HEK293 (cell line): ENCODE data around the gene NAT14.

Source experiments
- CTCF ChIA-PET: fragments of 350-600 bp; formaldehyde crosslinking; extraction: SDS; loops from one replicate; lab custom pipeline; 2021; ENCODE audit warnings: antibody characterized with exemption; lab: Yijun Ruan, JAX
- POLR2A ChIA-PET: fragments of 300-600 bp; formaldehyde crosslinking; extraction: SDS; loops from one replicate; lab custom pipeline; 2020; ENCODE audit warnings: antibody characterized with exemption, inconsistent platforms; lab: Yijun Ruan, JAX
- H3K27ac ChIP-seq: fragments of 200-500 bp; sonication (Bioruptor generic); 2 replicates; pipeline ENCODE4 v1.5.1; 2014; ENCODE audit warnings: low read depth, low read length, control low read depth, inconsistent platforms; ENCODE audit errors: extremely low read depth
- H3K36me3 ChIP-seq, 2 experiments: fragments of 200-500 bp in 1 of 2; sonication (Bioruptor generic) in 1 of 2; 1 replicate in 1 of 2; 2 replicates in 1 of 2; pipeline ENCODE4 v1.5.1; 2014 to 2017; ENCODE audit warnings: inconsistent platforms in 2 of 2, low read length in 2 of 2; ENCODE audit not compliant: control insufficient read depth in 2 of 2, insufficient read depth in 1 of 2
- H3K4me1 ChIP-seq: fragments of 200-500 bp; sonication (Bioruptor generic); 2 replicates; pipeline ENCODE4 v1.5.1; 2014; ENCODE audit warnings: mild to moderate bottlenecking, low read length, inconsistent platforms; ENCODE audit not compliant: control insufficient read depth, insufficient read depth
- H3K4me3 ChIP-seq: 2 replicates; pipeline ENCODE4 v1.5.1; 2011; ENCODE audit warnings: low read depth, mild to moderate bottlenecking, control low read depth, low read length, moderate library complexity
- H3K9me3 ChIP-seq: fragments of 200-500 bp; sonication (Bioruptor generic); 2 replicates; pipeline ENCODE4 v1.5.1; 2014; ENCODE audit warnings: low read depth, low read length, inconsistent platforms; ENCODE audit not compliant: control insufficient read depth, insufficient read depth
- KLF8 ChIP-seq: fragments of 450-650 bp; formaldehyde crosslinking; IDR thresholded peaks from 2 replicates; pipeline ENCODE4 v1.5.1; 2016; ENCODE audit warnings: missing biosample characterization, missing genetic modification characterization
- MEIS1 ChIP-seq: sonication (generic); formaldehyde crosslinking; IDR thresholded peaks from 2 replicates; pipeline ENCODE4 v1.8.1; 2022; ENCODE audit warnings: missing genetic modification reagents, mild to moderate bottlenecking, borderline replicate concordance
- RBAK ChIP-seq: fragments of 450-650 bp; formaldehyde crosslinking; IDR thresholded peaks from 2 replicates; pipeline ENCODE4 v1.5.1; 2016; ENCODE audit warnings: missing biosample characterization, missing genetic modification characterization
- SCRT2 ChIP-seq: fragments of 450-650 bp; formaldehyde crosslinking; IDR thresholded peaks from 2 replicates; pipeline ENCODE4 v1.5.1; 2016; ENCODE audit warnings: missing biosample characterization, missing genetic modification characterization
- ZNF184 ChIP-seq: fragments of 450-650 bp; IDR thresholded peaks from 2 replicates; pipeline ENCODE4 v1.5.1; 2018; ENCODE audit warnings: missing biosample characterization, mild to moderate bottlenecking, missing genetic modification characterization
- ZNF214 ChIP-seq: fragments of 450-650 bp; formaldehyde crosslinking; IDR thresholded peaks from 2 replicates; pipeline ENCODE4 v1.5.1; 2017; ENCODE audit warnings: missing biosample characterization, mild to moderate bottlenecking, missing genetic modification characterization, borderline replicate concordance
- ZNF23 ChIP-seq: fragments of 450-650 bp; formaldehyde crosslinking; IDR thresholded peaks from 2 replicates; pipeline ENCODE4 v1.5.1; 2016; ENCODE audit warnings: missing biosample characterization, missing genetic modification characterization, borderline replicate concordance
- ZNF335 ChIP-seq: fragments of 450-650 bp; formaldehyde crosslinking; conservative IDR thresholded peaks from 2 replicates; pipeline ENCODE4 v1.5.1; 2016; ENCODE audit warnings: missing biosample characterization, missing genetic modification characterization
- ZNF366 ChIP-seq: fragments of 450-650 bp; formaldehyde crosslinking; conservative IDR thresholded peaks from 2 replicates; pipeline ENCODE4 v1.5.1; 2016; ENCODE audit warnings: missing biosample characterization, missing genetic modification characterization
- ZNF610 ChIP-seq: fragments of 450-650 bp; formaldehyde crosslinking; IDR thresholded peaks from 2 replicates; pipeline ENCODE4 v1.5.1; 2016; ENCODE audit warnings: missing biosample characterization, missing genetic modification characterization, borderline replicate concordance
- ZNF621 ChIP-seq: fragments of 450-650 bp; formaldehyde crosslinking; IDR thresholded peaks from 2 replicates; pipeline ENCODE4 v1.5.1; 2017; ENCODE audit warnings: missing biosample characterization, missing genetic modification characterization
- ZNF623 ChIP-seq: fragments of 450-650 bp; formaldehyde crosslinking; IDR thresholded peaks from 2 replicates; pipeline ENCODE4 v1.5.1; 2016; ENCODE audit warnings: missing biosample characterization, missing genetic modification characterization
- ZNF658 ChIP-seq: fragments of 450-650 bp; formaldehyde crosslinking; IDR thresholded peaks from 2 replicates; pipeline ENCODE4; 2016; ENCODE audit warnings: missing biosample characterization, missing genetic modification characterization
- ZNF707 ChIP-seq: fragments of 450-650 bp; formaldehyde crosslinking; IDR thresholded peaks from 2 replicates; pipeline ENCODE4 v1.5.1; 2016; ENCODE audit warnings: missing biosample characterization, missing genetic modification characterization
- ZNF768 ChIP-seq: fragments of 450-650 bp; formaldehyde crosslinking; IDR thresholded peaks from 2 replicates; pipeline ENCODE4 v1.5.1; 2018; ENCODE audit warnings: missing biosample characterization, mild to moderate bottlenecking, missing genetic modification characterization
- ZNF776 ChIP-seq: fragments of 450-650 bp; formaldehyde crosslinking; IDR thresholded peaks from 2 replicates; pipeline ENCODE4 v1.5.0; 2017; ENCODE audit warnings: missing biosample characterization, missing genetic modification characterization, borderline replicate concordance
- ZSCAN30 ChIP-seq: fragments of 450-650 bp; IDR thresholded peaks from 2 replicates; pipeline ENCODE4 v1.5.1; 2018; ENCODE audit warnings: missing biosample characterization, mild to moderate bottlenecking, missing genetic modification characterization, moderate library complexity
- TF ChIP-seq, protein P1 (sequence below): fragments of 450-650 bp; formaldehyde crosslinking; IDR thresholded peaks from 2 replicates; pipeline ENCODE4 v1.5.1; 2016; ENCODE audit warnings: missing biosample characterization, missing genetic modification characterization
- TF ChIP-seq, protein P2 (sequence below): IDR thresholded peaks from 2 replicates; pipeline ENCODE4 v1.6.1; 2011; ENCODE audit warnings: mild to moderate bottlenecking, low read depth, low read length, borderline replicate concordance
- TF ChIP-seq, protein P3 (sequence below): fragments of 450-650 bp; formaldehyde crosslinking; conservative IDR thresholded peaks from 2 replicates; pipeline ENCODE4 v1.5.1; 2016; ENCODE audit warnings: low read depth, missing biosample characterization, missing genetic modification characterization
- TF ChIP-seq, protein P4 (sequence below): fragments of 450-650 bp; formaldehyde crosslinking; IDR thresholded peaks from 2 replicates; pipeline ENCODE4 v1.5.1; 2016; ENCODE audit warnings: missing biosample characterization, missing genetic modification characterization
- TF ChIP-seq, protein P5 (sequence below): fragments of 450-650 bp; formaldehyde crosslinking; IDR thresholded peaks from 2 replicates; pipeline ENCODE4 v1.5.1; 2016; ENCODE audit warnings: missing biosample characterization, missing genetic modification characterization
- TF ChIP-seq, protein P6 (sequence below): fragments of 450-650 bp; formaldehyde crosslinking; IDR thresholded peaks from 2 replicates; pipeline ENCODE4 v1.5.1; 2016; ENCODE audit warnings: missing biosample characterization, missing genetic modification characterization

Gene NAT14

DNA sequence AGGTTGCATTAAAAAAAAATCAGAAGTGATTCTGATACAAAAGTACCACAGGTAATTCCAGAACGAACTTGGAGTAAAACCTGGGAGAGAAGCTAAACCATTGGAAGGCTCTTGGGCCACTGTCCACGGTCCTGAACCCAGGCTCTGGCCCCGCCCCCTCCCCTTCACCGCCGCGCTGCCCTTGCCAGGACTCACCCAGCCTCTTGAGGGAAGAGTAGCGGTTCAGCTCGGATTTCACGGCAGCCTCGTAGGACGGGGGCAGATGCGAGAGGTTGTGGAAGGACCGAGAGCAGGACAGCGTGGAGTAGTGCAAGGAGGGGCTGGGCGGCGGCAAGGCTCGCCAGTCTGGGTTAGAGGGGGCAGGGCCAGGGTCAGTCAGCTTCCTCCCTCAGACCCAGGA, 47.6 kb upstream of the NAT14 start (continued):
- TF ChIP-seq, protein P1, sequence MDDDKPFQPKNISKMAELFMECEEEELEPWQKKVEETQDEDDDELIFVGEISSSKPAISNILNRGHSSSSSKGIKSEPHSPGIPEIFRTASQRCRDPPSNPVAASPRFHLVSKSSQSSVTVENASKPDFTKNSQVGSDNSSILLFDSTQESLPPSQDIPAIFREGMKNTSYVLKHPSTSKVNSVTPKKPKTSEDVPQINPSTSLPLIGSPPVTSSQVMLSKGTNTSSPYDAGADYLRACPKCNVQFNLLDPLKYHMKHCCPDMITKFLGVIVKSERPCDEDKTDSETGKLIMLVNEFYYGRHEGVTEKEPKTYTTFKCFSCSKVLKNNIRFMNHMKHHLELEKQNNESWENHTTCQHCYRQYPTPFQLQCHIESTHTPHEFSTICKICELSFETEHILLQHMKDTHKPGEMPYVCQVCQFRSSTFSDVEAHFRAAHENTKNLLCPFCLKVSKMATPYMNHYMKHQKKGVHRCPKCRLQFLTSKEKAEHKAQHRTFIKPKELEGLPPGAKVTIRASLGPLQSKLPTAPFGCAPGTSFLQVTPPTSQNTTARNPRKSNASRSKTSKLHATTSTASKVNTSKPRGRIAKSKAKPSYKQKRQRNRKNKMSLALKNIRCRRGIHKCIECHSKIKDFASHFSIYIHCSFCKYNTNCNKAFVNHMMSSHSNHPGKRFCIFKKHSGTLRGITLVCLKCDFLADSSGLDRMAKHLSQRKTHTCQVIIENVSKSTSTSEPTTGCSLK (tag by site-specific recombination): no peak
- TF ChIP-seq ZNF214 (no peak), ZNF610 (tag by site-specific recombination) (no peak), ZNF335 (tag by site-specific recombination) (no peak)

DNA sequence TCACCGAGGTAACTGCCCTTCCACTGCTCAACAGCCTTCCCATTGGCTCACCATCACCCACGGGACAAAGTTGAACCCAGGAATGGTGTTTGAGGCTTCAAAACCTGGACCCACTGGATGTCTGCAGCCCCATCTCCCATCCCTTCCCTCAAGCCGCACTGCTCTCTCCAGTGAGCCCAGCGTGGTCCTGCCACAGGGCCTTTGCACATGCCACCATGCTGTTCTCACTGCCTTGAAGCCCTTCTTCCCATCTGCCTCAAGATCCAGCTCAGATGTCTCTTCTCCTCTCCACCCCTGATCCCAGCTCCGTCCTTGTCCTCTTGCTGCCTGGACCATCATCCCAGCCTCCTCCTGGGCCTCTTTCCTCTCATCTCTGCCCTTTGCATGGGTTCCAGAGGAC, 45.9 kb upstream of the NAT14 start:
- Histone ChIP-seq H3K9me3 (no peaks in the 10 kb centered on the region), H3K4me1 (peaks cover 3% of the 10 kb centered on the region; the same call in 1 of the 2 replicates), H3K4me3 (no peak overlapping the region), H3K36me3 (no peaks in the 10 kb centered on the region), H3K27ac (no peak overlapping the region)
- ChIA-PET CTCF (interaction anchor here (1.8 kb wide), 1 partner anchor 65 kb away, joined by 7 read pairs; no protein-coding TSS in a partner anchor), POLR2A (interaction anchor here (0.6 kb wide), 1 partner anchor 1377 kb away, joined by 5 read pairs; no protein-coding TSS in a partner anchor)
- TF ChIP-seq ZNF621 (tag by site-specific recombination): no peak
- TF ChIP-seq SCRT2 (tag by site-specific recombination): no peak
- TF ChIP-seq, protein P2, sequence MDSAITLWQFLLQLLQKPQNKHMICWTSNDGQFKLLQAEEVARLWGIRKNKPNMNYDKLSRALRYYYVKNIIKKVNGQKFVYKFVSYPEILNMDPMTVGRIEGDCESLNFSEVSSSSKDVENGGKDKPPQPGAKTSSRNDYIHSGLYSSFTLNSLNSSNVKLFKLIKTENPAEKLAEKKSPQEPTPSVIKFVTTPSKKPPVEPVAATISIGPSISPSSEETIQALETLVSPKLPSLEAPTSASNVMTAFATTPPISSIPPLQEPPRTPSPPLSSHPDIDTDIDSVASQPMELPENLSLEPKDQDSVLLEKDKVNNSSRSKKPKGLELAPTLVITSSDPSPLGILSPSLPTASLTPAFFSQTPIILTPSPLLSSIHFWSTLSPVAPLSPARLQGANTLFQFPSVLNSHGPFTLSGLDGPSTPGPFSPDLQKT: no peak
- no peak for TF ChIP-seq ZNF184 (tag by site-specific recombination)
- no peak for TF ChIP-seq ZNF23 (tag by site-specific recombination)
- TF ChIP-seq, protein P3, sequence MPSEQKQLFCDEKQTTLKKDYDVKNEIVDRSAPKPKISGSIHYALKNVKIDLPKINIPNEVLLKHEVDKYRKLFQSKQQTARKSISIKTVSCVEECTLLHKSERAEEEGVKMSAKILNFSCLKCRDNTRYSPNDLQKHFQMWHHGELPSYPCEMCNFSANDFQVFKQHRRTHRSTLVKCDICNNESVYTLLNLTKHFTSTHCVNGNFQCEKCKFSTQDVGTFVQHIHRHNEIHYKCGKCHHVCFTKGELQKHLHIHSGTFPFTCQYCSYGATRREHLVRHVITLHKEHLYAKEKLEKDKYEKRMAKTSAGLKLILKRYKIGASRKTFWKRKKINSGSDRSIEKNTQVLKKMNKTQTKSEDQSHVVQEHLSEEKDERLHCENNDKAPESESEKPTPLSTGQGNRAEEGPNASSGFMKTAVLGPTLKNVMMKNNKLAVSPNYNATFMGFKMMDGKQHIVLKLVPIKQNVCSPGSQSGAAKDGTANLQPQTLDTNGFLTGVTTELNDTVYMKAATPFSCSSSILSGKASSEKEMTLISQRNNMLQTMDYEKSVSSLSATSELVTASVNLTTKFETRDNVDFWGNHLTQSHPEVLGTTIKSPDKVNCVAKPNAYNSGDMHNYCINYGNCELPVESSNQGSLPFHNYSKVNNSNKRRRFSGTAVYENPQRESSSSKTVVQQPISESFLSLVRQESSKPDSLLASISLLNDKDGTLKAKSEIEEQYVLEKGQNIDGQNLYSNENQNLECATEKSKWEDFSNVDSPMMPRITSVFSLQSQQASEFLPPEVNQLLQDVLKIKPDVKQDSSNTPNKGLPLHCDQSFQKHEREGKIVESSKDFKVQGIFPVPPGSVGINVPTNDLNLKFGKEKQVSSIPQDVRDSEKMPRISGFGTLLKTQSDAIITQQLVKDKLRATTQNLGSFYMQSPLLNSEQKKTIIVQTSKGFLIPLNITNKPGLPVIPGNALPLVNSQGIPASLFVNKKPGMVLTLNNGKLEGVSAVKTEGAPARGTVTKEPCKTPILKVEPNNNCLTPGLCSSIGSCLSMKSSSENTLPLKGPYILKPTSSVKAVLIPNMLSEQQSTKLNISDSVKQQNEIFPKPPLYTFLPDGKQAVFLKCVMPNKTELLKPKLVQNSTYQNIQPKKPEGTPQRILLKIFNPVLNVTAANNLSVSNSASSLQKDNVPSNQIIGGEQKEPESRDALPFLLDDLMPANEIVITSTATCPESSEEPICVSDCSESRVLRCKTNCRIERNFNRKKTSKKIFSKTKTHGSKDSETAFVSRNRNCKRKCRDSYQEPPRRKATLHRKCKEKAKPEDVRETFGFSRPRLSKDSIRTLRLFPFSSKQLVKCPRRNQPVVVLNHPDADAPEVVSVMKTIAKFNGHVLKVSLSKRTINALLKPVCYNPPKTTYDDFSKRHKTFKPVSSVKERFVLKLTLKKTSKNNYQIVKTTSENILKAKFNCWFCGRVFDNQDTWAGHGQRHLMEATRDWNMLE (tag by site-specific recombination): no peak
- TF ChIP-seq, protein P4, sequence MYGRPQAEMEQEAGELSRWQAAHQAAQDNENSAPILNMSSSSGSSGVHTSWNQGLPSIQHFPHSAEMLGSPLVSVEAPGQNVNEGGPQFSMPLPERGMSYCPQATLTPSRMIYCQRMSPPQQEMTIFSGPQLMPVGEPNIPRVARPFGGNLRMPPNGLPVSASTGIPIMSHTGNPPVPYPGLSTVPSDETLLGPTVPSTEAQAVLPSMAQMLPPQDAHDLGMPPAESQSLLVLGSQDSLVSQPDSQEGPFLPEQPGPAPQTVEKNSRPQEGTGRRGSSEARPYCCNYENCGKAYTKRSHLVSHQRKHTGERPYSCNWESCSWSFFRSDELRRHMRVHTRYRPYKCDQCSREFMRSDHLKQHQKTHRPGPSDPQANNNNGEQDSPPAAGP (tag by site-specific recombination): no peak
- TF ChIP-seq KLF8: 0 out of 2 replicates have a peak, but pooled peaks have one; percentile 31
- peak; percentile 100 for TF ChIP-seq ZNF623 (tag by site-specific recombination)
- peak; percentile 7; the same call in 1 of the 2 replicates for TF ChIP-seq ZNF768 (tag by site-specific recombination)
- TF ChIP-seq ZNF707 (tag by site-specific recombination): no peak
- TF ChIP-seq, protein P5, sequence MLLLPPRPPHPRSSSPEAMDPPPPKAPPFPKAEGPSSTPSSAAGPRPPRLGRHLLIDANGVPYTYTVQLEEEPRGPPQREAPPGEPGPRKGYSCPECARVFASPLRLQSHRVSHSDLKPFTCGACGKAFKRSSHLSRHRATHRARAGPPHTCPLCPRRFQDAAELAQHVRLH: 0 out of 2 replicates have a peak, but pooled peaks have one; percentile 28
- TF ChIP-seq, protein P6, sequence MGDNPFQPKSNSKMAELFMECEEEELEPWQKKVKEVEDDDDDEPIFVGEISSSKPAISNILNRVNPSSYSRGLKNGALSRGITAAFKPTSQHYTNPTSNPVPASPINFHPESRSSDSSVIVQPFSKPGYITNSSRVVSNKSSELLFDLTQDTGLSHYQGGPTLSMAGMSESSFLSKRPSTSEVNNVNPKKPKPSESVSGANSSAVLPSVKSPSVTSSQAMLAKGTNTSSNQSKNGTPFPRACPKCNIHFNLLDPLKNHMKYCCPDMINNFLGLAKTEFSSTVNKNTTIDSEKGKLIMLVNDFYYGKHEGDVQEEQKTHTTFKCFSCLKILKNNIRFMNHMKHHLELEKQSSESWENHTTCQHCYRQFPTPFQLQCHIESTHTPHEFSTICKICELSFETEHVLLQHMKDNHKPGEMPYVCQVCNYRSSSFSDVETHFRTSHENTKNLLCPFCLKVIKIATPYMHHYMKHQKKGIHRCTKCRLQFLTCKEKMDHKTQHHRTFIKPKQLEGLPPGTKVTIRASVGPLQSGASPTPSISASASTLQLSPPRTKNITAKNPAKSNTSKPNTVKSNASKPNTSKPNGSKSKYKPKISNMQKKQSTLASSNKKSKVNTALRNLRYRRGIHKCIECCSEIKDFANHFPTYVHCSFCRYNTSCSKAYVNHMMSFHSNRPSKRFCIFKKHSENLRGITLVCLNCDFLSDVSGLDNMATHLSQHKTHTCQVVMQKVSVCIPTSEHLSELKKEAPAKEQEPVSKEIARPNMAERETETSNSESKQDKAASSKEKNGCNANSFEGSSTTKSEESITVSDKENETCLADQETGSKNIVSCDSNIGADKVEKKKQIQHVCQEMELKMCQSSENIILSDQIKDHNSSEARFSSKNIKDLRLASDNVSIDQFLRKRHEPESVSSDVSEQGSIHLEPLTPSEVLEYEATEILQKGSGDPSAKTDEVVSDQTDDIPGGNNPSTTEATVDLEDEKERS (tag by site-specific recombination): peak; percentile 58; the same call in 1 of the 2 replicates
- TF ChIP-seq ZSCAN30 (tag by site-specific recombination): no peak
- TF ChIP-seq MEIS1: no peak
- no peak for TF ChIP-seq ZNF610 (tag by site-specific recombination)
- TF ChIP-seq ZNF658 (tag by site-specific recombination): no peak
- no peak for TF ChIP-seq ZNF366
- TF ChIP-seq ZNF776 (tag by site-specific recombination): no peak
- no peak for TF ChIP-seq RBAK (tag by site-specific recombination)
